Left lung (tissue), 10 donors: ENCODE measurements around the gene CDS2. TPM values are rescaled to one million over a fixed set of nuclear protein-coding genes. Genes with fewer than 3 reads are reported as not detected.

Experiments used
- ATAC-seq: fragments of 200-7000 bp; cut with Tn5 transposase; one replicate; pipeline ENCODE4 v1.9.1; 2020; ENCODE audit warnings: moderate library complexity
- DNase-seq, 4 donors: peaks; one replicate each; pipeline ENCODE4 v3.0.0-alpha.2; 2013 to 2020
- H3K27ac ChIP-seq, 2 donors: fragments of 200-600 bp; sonication (generic) in 1 of 2; one replicate each; pipeline versions ENCODE4 v1.5.0 to v1.8.0; 2020 to 2021
- H3K27me3 ChIP-seq, 2 donors: fragments of 200-600 bp; sonication (generic) in 1 of 2; one replicate each; pipeline versions ENCODE4 v1.5.0 to v1.8.0; 2020 to 2021
- H3K36me3 ChIP-seq, 2 donors: fragments of 200-600 bp; sonication (generic) in 1 of 2; one replicate each; pipeline versions ENCODE4 v1.5.0 to v1.8.0; 2020 to 2021
- H3K4me1 ChIP-seq, 2 donors: fragments of 200-600 bp; one replicate each; pipeline ENCODE4 v1.8.0; 2021
- H3K4me3 ChIP-seq, 2 donors: fragments of 200-600 bp; sonication (generic) in 1 of 2; one replicate each; pipeline versions ENCODE4 v1.5.0 to v1.8.0; 2020 to 2021; ENCODE audit warnings: mild to moderate bottlenecking in 1 of 2
- H3K9me3 ChIP-seq, 2 donors: fragments of 200-600 bp; sonication (generic) in 1 of 2; one replicate each; pipeline versions ENCODE4 v1.5.0 to v1.8.0; 2020 to 2021
- CTCF ChIP-seq, 2 donors: fragments of 200-600 bp; sonication (generic) in 1 of 2; IDR thresholded peaks; one replicate each; pipeline versions ENCODE4 v1.5.0 to v1.8.0; 2021; ENCODE audit warnings: antibody characterized with exemption in 2 of 2
- intact Hi-C, 2 donors: fragments of 100-400 bp; cut with DNase I; formaldehyde crosslinking; loops; one replicate each; pipeline versions ENCODE4 v1.11.2 to v1.14.2; 2022
- polyA plus RNA-seq, 6 donors: library from polyadenylated mRNA; unstranded; fragments of 120-200 nt; gene quantifications; one replicate each; pipeline ENCODE4 v1.2.1, GENCODE V29; 2013; ENCODE audit not compliant: insufficient read length in 6 of 6
- total RNA-seq, 2 donors: library from RNA; stranded (reverse); fragmentation: NEBNext Ultra II Directional; extraction: Animal tissue kit (Norgen Biotek cat#: 25700); gene quantifications; one replicate each; pipeline ENCODE4 v1.2.1, GENCODE V29; 2021
- donor health status: DM: no; HTN: yes; CAD: no.
- donor health status: DM: no; HTN: no; CAD: no.

CDS2 gene
- total and polyA plus RNA-seq, 8 donors = 26.7 to 61.0 (median 30.4) TPM

GRCh38 chr20:5195655-5196054, 68.8 kb downstream of the CDS2 start:
- Histone ChIP-seq H3K4me3 (no peak overlapping the region), H3K27ac (no peak overlapping the region), H3K27me3 (no peaks in the 10 kb centered on the region), H3K4me1 (peaks cover 0 to 5% of the 10 kb centered on the region in 2 donors), H3K36me3 (peaks cover 0 to 59% of the 10 kb centered on the region in 2 donors), H3K9me3 (no peaks in the 10 kb centered on the region)
- DNase-seq (no peak), ATAC-seq (no peak)
- no peak for TF ChIP-seq CTCF (IDR thresholded peaks at IDR 0.05)
- intact Hi-C loops = no loop called here

- Histone ChIP-seq H3K4me1 (peaks cover 0 to 5% of the 10 kb centered on the region in 2 donors), H3K9me3 (no peaks in the 10 kb centered on the region), H3K36me3 (peaks cover 0 to 54% of the 10 kb centered on the region in 2 donors), H3K27ac (no peak overlapping the region), H3K27me3 (no peaks in the 10 kb centered on the region), H3K4me3 (no peak overlapping the region)
- intact Hi-C loops = no loop called here
- ATAC-seq (no peak), DNase-seq (no peak)
- no peak for TF ChIP-seq CTCF (IDR thresholded peaks at IDR 0.05)
Observed at GRCh38 chr20:5196149-5196548, 69.3 kb downstream of the CDS2 start.

GRCh38 chr20:5197270-5197827, 70.5 kb downstream of the CDS2 start:
- intact Hi-C loops = no loop called here
- TF ChIP-seq CTCF (IDR thresholded peaks at IDR 0.05) = no peak
- Histone ChIP-seq H3K27me3 (no peaks in the 10 kb centered on the region), H3K9me3 (no peaks in the 10 kb centered on the region), H3K4me3 (no peak overlapping the region), H3K4me1 (no peaks in the 10 kb centered on the region), H3K36me3 (peaks cover 0 to 45% of the 10 kb centered on the region in 2 donors), H3K27ac (no peak overlapping the region)
- ATAC-seq = no peak
- DNase-seq = no peak

GRCh38 chr20:5197847-5198650, 71.2 kb downstream of the CDS2 start:
- Histone ChIP-seq H3K4me1 (no peaks in the 10 kb centered on the region), H3K27me3 (no peaks in the 10 kb centered on the region), H3K27ac (no peak overlapping the region), H3K4me3 (no peak overlapping the region), H3K36me3 (peaks cover 0 to 39% of the 10 kb centered on the region in 2 donors), H3K9me3 (no peaks in the 10 kb centered on the region)
- intact Hi-C loops = no loop called here
- no peak for TF ChIP-seq CTCF (IDR thresholded peaks at IDR 0.05)
- DNase-seq (no peak), ATAC-seq (no peak)

- Histone ChIP-seq H3K4me3 (no peak overlapping the region), H3K27ac (no peak overlapping the region), H3K9me3 (no peaks in the 10 kb centered on the region), H3K27me3 (no peaks in the 10 kb centered on the region), H3K36me3 (peaks cover 0 to 35% of the 10 kb centered on the region in 2 donors), H3K4me1 (no peaks in the 10 kb centered on the region)
- TF ChIP-seq CTCF (IDR thresholded peaks at IDR 0.05) = no peak
- no peak for DNase-seq
- ATAC-seq = no peak
- intact Hi-C loops = no loop called here
Observed at GRCh38 chr20:5198651-5198924, 71.8 kb downstream of the CDS2 start.
